BLaER1 treated with 17β-estradiol and CSF1 and Interleukin-3, amounts not matched to agents 10 nM and 100 nM (cell line): ENCODE data around the gene MSMP.

Source experiments
- H3K27ac ChIP-seq, 11 experiments: shearing (Covaris generic); formaldehyde crosslinking; 2 replicates each; pipeline ENCODE4 v1.8.1; 2022
- H3K27me3 ChIP-seq, 11 experiments: shearing (Covaris generic); formaldehyde crosslinking; 2 replicates each; pipeline ENCODE4 v1.8.1; 2022
- H3K36me3 ChIP-seq, 11 experiments: shearing (Covaris generic); formaldehyde crosslinking; 2 replicates each; pipeline ENCODE4 v1.8.1; 2022
- H3K4me1 ChIP-seq, 10 experiments: shearing (Covaris generic); formaldehyde crosslinking; 2 replicates each; pipeline ENCODE4 v1.8.1; 2022
- H3K4me2 ChIP-seq, 11 experiments: shearing (Covaris generic); formaldehyde crosslinking; 2 replicates each; pipeline ENCODE4 v1.8.1; 2022
- H3K4me3 ChIP-seq, 10 experiments: shearing (Covaris generic); formaldehyde crosslinking; 2 replicates each; pipeline ENCODE4 v1.8.1; 2022
- H3K9ac ChIP-seq, 11 experiments: shearing (Covaris generic); formaldehyde crosslinking; 2 replicates each; pipeline ENCODE4 v1.8.1; 2022
- H3K9me3 ChIP-seq, 11 experiments: shearing (Covaris generic); formaldehyde crosslinking; replicated peaks in 1 of 11; 2 replicates each; pipeline ENCODE4 v1.8.1; 2022
- H4K20me1 ChIP-seq, 11 experiments: shearing (Covaris generic); formaldehyde crosslinking; 2 replicates each; pipeline ENCODE4 v1.8.1; 2022
- Cebpa-rat ChIP-seq, 11 experiments: shearing (Covaris generic); IDR thresholded peaks; 2 replicates each; pipeline ENCODE4 v1.8.1; 2022

Gene MSMP

DNA sequence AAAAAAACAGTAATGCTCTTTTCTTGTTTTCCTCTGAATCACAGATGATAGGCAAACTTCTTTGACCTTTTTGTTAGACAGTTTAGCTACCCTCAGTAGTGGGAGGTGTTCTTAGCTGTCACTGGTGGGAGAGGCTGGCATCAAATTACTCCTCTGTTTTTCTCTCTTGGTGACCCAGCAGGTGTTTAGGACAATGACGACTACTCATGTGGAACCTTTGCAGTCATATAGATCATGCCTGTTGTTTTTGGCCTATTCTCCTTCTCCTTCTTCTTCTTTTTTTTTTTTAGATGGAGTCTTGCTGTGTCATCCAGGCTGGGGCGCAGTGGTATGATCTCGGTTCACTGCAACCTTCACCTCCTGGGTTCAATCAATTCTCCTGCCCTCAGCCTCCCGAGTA lies 21.9 kb upstream of the MSMP start:
- H3K27ac ChIP-seq = peak overlapping the region in 1 of 11 experiments; percentile 31; a peak in 1 of 22 replicates
- H3K4me2 ChIP-seq = peak overlapping the region; percentile 23 to 64 (median 50)
- no peaks in the 10 kb centered on the region for H3K27me3 ChIP-seq
- TF ChIP-seq Cebpa-rat (IDR thresholded peaks at IDR 0.05) = no peak
- no peaks in the 10 kb centered on the region for H4K20me1 ChIP-seq
- no peaks in the 10 kb centered on the region for H3K36me3 ChIP-seq
- no peak overlapping the region for H3K4me3 ChIP-seq
- H3K9me3 ChIP-seq = no peaks in the 10 kb centered on the region
- H3K4me1 ChIP-seq = peaks cover 13 to 19% (median 17%) of the 10 kb centered on the region in 10 experiments
- no peak overlapping the region for H3K9ac ChIP-seq

DNA sequence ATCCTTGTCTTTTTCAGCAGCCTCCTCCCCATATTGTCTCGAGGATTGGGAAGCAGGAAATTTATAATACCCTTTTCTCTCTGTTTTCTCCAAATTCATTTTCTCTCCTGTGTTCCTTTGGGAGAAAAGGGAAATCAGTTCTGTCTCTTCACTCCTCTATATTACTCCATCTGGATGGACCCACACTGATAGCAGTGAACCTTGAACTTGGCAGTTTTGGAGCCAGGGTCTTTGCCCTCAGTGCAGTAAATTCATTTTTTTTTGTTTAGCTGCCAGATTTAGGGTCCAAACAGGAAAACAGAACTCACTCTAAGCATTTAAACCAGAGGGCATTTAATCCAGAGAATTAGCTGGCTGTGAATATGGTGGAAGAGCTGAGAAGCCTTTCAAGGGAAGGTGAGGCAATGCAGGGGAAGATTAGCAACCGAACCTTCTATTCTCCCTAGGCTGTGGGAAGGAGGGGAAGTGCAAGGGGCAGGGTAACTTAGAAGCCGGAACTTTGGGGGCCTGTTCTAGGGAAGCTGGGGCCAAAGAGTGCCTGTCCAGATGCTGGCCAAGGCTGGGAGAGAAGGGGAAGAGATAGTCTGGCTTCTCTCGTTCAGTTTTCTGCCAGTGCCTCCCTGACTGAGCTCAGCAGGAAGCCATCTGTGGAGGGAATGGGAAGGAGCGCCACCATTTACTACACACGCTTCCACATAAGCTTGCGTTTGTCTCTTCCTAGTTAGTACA lies 21.0 kb upstream of the MSMP start:
- H3K4me1 ChIP-seq = peaks cover 13 to 19% (median 17%) of the 10 kb centered on the region in 10 experiments
- TF ChIP-seq Cebpa-rat (IDR thresholded peaks at IDR 0.05) = no peak
- H3K4me3 ChIP-seq = no peak overlapping the region
- no peaks in the 10 kb centered on the region for H3K27me3 ChIP-seq
- H3K4me2 ChIP-seq = peak overlapping the region; percentile 23 to 64 (median 41); a peak in 21 of 22 replicates
- H3K9me3 ChIP-seq = no peaks in the 10 kb centered on the region
- H3K36me3 ChIP-seq = no peaks in the 10 kb centered on the region
- H4K20me1 ChIP-seq = no peaks in the 10 kb centered on the region
- peak overlapping the region in 4 of 11 experiments; percentile 3 to 33 (median 25); a peak in 3 of 22 replicates for H3K27ac ChIP-seq
- no peak overlapping the region for H3K9ac ChIP-seq

DNA sequence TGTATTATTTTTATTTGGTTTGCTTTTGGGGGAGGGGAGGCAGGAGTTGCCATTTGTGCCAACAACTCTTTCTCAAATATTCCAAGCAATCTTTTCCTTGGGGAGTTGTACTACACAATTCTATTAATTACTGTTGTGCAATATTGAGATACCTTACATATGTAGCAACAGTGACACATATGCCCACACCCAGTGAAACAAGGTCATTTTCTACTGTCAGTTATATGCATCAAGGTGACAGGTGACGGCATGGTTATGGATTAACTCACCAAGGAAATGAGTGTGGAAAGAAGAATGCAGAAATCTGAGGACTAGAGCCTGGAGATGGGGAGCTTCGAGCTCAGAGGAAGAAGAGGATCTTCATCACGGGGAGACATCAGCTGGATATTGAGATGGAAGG lies 17.9 kb upstream of the MSMP start:
- Histone ChIP-seq H3K27me3 (no peaks in the 10 kb centered on the region), H3K4me2 (no peak overlapping the region), H4K20me1 (no peaks in the 10 kb centered on the region), H3K27ac (no peak overlapping the region), H3K9me3 (no peaks in the 10 kb centered on the region), H3K4me1 (peaks cover 13 to 19% (median 17%) of the 10 kb centered on the region in 10 experiments), H3K36me3 (no peaks in the 10 kb centered on the region), H3K9ac (no peak overlapping the region), H3K4me3 (no peak overlapping the region)
- 0 out of 22 replicates have a peak, but pooled peaks of 1 of the 11 experiments have one; percentile 26 for TF ChIP-seq Cebpa-rat (IDR thresholded peaks at IDR 0.05)

DNA sequence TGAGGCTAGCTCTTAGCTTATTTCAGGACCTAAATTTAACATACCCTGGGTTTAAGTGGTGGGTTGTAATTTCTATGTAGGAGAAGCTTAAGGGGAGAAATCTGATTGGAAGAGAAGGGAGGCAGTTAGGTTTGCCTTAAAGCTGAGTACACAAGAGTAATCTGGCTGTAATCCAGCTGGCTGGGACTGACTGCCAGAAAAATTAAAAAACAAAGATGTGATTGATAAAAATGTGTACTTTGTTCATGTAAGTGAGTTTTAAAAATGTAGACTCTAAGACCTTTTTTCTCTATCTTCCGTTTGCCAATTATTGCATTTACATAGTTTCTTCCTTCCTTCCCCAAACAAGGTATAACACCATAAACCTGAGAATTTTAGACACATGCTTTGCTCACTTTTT lies 17.5 kb upstream of the MSMP start:
- TF ChIP-seq Cebpa-rat (IDR thresholded peaks at IDR 0.05) = no peak
- H3K4me1 ChIP-seq = peaks cover 13 to 18% (median 17%) of the 10 kb centered on the region in 10 experiments
- H4K20me1 ChIP-seq = no peaks in the 10 kb centered on the region
- H3K27me3 ChIP-seq = no peaks in the 10 kb centered on the region
- H3K4me3 ChIP-seq = no peak overlapping the region
- no peak overlapping the region for H3K4me2 ChIP-seq
- H3K9me3 ChIP-seq = no peaks in the 10 kb centered on the region
- H3K36me3 ChIP-seq = no peaks in the 10 kb centered on the region
- no peak overlapping the region for H3K9ac ChIP-seq
- H3K27ac ChIP-seq = no peak overlapping the region

DNA sequence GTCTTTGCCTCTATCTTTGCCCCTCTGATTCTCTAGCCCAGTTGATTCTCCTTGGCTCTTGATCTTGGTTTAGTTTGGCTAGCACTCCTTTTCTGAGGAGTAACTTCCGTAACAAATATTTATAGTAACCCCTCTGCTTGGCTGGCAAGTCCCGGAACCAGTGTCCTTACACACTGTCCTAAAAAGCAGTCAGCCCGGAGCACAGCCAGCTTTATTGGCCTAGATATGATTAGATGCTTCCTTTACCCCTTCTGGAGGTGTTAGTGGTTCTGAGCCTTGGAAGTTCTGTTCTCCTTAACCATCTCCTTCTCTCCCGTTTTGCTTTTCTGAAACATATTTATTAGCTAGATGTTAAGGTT lies 17.0 kb upstream of the MSMP start:
- H3K36me3 ChIP-seq = no peaks in the 10 kb centered on the region
- H3K9me3 ChIP-seq = no peaks in the 10 kb centered on the region
- H3K4me2 ChIP-seq = no peak overlapping the region
- H3K4me3 ChIP-seq = no peak overlapping the region
- H3K9ac ChIP-seq = no peak overlapping the region
- TF ChIP-seq Cebpa-rat (IDR thresholded peaks at IDR 0.05) = no peak
- H4K20me1 ChIP-seq = no peaks in the 10 kb centered on the region
- H3K27ac ChIP-seq = no peak overlapping the region
- H3K27me3 ChIP-seq = no peaks in the 10 kb centered on the region
- peaks cover 8 to 14% (median 12%) of the 10 kb centered on the region in 10 experiments for H3K4me1 ChIP-seq

DNA sequence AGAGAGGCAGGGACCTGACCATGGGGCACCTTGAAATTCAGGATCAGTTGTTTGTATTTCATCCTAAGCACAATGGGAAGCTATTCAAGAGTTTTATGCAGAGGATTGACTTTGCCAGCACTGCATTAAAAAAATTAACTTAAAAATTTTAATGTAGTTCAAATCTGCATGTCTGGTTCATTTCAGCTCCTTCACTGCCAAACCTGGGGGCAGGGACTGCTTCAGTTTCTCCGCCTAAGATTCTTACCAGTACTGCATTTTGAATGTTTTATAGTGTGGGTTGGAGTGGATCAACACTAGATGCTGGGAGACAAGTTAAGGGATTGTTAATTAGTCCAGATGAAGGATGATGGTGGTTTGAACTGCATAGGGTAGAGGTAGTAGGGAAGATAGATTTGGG lies 15.7 kb upstream of the MSMP start:
- H3K9me3 ChIP-seq = no peaks in the 10 kb centered on the region
- no peak overlapping the region for H3K9ac ChIP-seq
- H4K20me1 ChIP-seq = no peaks in the 10 kb centered on the region
- no peaks in the 10 kb centered on the region for H3K27me3 ChIP-seq
- peaks cover 0 to under 1% (median 0%) of the 10 kb centered on the region in 10 experiments; a peak in 2 of 20 replicates for H3K4me1 ChIP-seq
- no peaks in the 10 kb centered on the region for H3K36me3 ChIP-seq
- no peak for TF ChIP-seq Cebpa-rat (IDR thresholded peaks at IDR 0.05)
- no peak overlapping the region for H3K4me2 ChIP-seq
- no peak overlapping the region for H3K27ac ChIP-seq
- no peak overlapping the region for H3K4me3 ChIP-seq

DNA sequence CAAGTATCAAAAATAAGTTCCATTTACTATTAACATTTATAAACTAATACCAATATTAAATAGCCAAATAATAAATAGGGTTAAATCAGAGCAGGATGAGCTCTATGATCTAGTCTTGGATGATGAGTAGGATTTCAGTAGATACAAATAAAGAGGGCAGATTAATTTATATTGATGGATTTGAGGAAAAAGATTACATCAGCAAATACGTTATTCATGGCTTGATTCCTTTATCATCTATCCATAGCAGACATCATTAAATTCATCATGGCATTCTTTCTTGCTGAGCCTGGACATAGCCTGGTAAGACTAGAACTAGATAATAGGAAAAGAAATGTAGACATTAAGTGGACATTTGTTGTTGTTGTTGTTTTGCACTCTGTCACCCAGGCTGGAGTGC lies 13.4 kb upstream of the MSMP start:
- no peak overlapping the region for H3K4me3 ChIP-seq
- no peak overlapping the region for H3K9ac ChIP-seq
- 0 out of 22 replicates have a peak, but pooled peaks cover 0 to 4% (median 0%) of the 10 kb centered on the region in 11 experiments for H3K9me3 ChIP-seq
- no peak overlapping the region for H3K27ac ChIP-seq
- peaks cover 0 to 5% (median 0%) of the 10 kb centered on the region in 10 experiments; a peak in 1 of 20 replicates for H3K4me1 ChIP-seq
- H4K20me1 ChIP-seq = no peaks in the 10 kb centered on the region
- no peaks in the 10 kb centered on the region for H3K27me3 ChIP-seq
- H3K36me3 ChIP-seq = no peaks in the 10 kb centered on the region
- no peak overlapping the region for H3K4me2 ChIP-seq
- TF ChIP-seq Cebpa-rat (IDR thresholded peaks at IDR 0.05) = no peak

DNA sequence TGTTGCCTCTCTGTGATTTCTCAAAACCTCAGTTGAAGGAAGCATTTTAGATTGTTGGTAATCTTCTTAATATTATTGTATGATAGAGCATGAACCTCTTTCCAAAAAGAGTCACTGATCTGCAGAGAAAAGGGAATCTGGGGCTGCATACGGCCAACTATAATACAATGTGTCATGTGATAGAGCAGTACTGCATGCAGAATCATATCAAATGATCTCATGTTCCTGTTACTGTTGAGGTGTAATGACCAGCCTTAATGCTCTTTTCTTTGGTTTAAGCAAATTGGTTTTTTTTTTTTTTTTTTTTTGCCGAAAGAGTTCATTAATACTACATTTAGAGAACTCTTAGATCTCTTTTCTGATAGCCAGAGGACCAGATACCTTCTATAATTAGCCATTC lies 12.9 kb upstream of the MSMP start:
- Histone ChIP-seq H3K27ac (no peak overlapping the region), H3K9ac (no peak overlapping the region), H3K4me3 (no peak overlapping the region), H3K4me1 (peaks cover 0 to 7% (median 0%) of the 10 kb centered on the region in 10 experiments; a peak in 3 of 20 replicates), H4K20me1 (no peaks in the 10 kb centered on the region), H3K4me2 (no peak overlapping the region), H3K36me3 (no peaks in the 10 kb centered on the region), H3K27me3 (no peaks in the 10 kb centered on the region), H3K9me3 (0 out of 22 replicates have a peak, but pooled peaks cover 0 to 4% (median 0%) of the 10 kb centered on the region in 11 experiments)
- TF ChIP-seq Cebpa-rat (IDR thresholded peaks at IDR 0.05) = no peak

DNA sequence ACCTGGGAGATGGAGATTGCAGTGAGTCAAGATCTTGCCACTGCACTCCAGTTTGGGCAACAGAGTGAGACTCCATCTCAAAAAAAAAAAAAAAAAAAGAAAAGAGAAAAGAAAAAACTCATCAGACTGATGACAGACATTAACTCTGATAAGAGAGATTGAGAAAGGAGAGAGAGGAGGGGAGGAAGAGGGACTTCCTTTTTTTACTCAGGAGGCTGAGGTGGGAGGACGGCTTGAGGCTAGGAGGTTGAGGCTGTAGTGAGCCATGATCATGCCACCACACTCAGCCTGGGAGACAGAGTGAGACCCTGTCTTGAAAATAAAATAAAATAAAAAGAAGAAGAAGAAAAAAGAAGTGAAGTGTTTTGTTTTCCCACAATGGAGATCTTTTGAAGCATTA lies 9.7 kb upstream of the MSMP start:
- H3K36me3 ChIP-seq = no peaks in the 10 kb centered on the region
- no peak overlapping the region for H3K4me2 ChIP-seq
- H3K27ac ChIP-seq = no peak overlapping the region
- H3K4me3 ChIP-seq = no peak overlapping the region
- H4K20me1 ChIP-seq = no peaks in the 10 kb centered on the region
- peaks cover 16 to 38% (median 27%) of the 10 kb centered on the region in 10 experiments for H3K4me1 ChIP-seq
- no peaks in the 10 kb centered on the region for H3K27me3 ChIP-seq
- no peak overlapping the region for H3K9ac ChIP-seq
- no peak for TF ChIP-seq Cebpa-rat (IDR thresholded peaks at IDR 0.05)
- H3K9me3 ChIP-seq = 0 out of 22 replicates have a peak, but pooled peaks cover 0 to 4% (median 0%) of the 10 kb centered on the region in 11 experiments

DNA sequence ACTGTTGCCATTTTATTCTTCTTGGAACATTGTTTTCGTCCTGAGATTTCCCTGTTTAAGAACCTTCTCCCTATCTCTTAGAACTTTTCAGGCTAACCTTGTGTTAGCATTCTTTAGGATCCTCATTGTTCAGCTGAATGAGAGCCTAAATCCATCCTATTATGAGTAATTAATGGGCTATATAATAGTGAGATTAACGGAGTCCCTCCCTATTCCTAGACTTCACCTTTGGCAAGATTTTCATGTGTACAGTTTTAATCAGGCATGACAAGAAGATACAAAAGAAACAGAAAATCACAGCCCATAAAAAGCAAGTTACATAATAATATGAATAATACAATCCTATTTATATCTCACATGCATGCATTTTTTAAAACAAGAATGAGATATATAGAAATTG lies 9.1 kb upstream of the MSMP start:
- Histone ChIP-seq H3K9me3 (0 out of 22 replicates have a peak, but pooled peaks cover 0 to 4% (median 0%) of the 10 kb centered on the region in 11 experiments), H3K4me3 (no peak overlapping the region), H3K9ac (no peak overlapping the region), H3K27ac (no peak overlapping the region), H3K4me2 (no peak overlapping the region), H3K27me3 (no peaks in the 10 kb centered on the region), H3K4me1 (peaks cover 23 to 44% (median 33%) of the 10 kb centered on the region in 10 experiments), H3K36me3 (no peaks in the 10 kb centered on the region), H4K20me1 (no peaks in the 10 kb centered on the region)
- no peak for TF ChIP-seq Cebpa-rat (IDR thresholded peaks at IDR 0.05)
